D721Med (cell line): ENCODE data around the gene ITPR2.

Experiments
- DNase-seq: peaks from one replicate; pipeline ENCODE4 v3.0.0; 2011; ENCODE audit warnings: low spot score; ENCODE audit not compliant: insufficient read length
- FAIRE-seq: peaks from 2 replicates; lab custom pipeline; 2011; peaks lifted over from hg19 to GRCh38; lab: Jason Lieb, UNC
- TF ChIP-seq, protein P1 (sequence below): IDR thresholded peaks from 2 replicates; pipeline ENCODE4 v1.5.1; 2012; ENCODE audit warnings: mild to moderate bottlenecking, control low read depth; ENCODE audit not compliant: insufficient read depth; ENCODE audit errors: missing control alignments

Gene ITPR2

DNA sequence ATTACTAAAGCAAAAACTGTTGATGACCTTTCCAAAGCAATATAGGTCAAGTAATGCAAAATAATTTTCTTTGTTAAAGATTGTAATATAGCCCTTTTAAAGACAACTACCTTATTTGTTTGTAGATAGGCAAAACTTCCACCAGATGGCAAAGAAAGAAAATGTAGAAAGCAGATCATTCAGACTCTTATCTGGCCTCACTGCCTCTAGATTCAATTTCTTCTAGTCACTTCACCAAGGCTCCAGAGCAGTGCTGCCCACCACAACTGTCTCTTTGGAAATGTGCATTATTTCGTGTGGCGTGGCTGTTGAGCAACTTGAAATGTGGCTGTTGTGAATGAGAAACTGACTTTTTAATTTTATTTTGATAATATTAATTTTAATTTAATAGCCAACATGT is 127.1 kb downstream of the ITPR2 start:
- no peak for FAIRE-seq
- TF ChIP-seq, protein P1, sequence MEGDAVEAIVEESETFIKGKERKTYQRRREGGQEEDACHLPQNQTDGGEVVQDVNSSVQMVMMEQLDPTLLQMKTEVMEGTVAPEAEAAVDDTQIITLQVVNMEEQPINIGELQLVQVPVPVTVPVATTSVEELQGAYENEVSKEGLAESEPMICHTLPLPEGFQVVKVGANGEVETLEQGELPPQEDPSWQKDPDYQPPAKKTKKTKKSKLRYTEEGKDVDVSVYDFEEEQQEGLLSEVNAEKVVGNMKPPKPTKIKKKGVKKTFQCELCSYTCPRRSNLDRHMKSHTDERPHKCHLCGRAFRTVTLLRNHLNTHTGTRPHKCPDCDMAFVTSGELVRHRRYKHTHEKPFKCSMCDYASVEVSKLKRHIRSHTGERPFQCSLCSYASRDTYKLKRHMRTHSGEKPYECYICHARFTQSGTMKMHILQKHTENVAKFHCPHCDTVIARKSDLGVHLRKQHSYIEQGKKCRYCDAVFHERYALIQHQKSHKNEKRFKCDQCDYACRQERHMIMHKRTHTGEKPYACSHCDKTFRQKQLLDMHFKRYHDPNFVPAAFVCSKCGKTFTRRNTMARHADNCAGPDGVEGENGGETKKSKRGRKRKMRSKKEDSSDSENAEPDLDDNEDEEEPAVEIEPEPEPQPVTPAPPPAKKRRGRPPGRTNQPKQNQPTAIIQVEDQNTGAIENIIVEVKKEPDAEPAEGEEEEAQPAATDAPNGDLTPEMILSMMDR = no peak
- DNase-seq = no peak

DNA sequence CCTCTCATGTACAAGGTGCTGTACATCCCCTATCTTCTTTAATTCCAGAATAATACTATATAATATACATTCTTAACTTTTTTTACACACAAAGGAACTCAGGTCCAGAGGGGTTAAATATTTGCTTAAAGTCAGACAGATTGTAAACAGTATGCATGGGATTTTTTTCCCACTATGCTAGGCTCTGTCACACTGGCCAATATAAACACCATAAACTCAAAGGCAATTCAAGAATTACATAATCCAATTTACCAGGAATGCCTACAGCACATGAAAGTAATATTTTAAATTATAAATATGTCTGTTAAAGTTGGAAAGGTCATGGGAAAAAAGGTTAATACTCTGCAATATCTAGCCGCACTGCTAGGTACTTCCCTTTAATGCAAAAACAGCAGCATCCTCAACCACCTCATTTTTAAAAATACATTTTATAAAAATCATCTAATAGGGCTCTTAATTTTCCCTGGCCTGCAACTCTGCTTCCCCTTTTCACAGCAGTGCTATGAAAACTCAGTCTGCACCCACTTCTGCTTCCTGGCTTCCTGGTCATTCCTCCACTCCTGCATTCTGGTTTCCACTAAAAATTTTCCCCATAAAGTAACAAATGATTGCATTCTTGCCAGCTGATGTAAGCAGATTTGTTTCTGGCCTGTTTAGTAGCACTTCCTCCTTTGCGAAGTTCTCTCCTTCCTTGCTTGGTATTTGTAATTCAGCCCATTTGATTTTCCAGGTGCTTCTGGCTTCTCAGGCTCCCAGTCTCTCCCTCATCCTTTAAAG is 128.1 kb downstream of the ITPR2 start:
- FAIRE-seq (no peak), DNase-seq (no peak)
- TF ChIP-seq, protein P1 = no peak

DNA sequence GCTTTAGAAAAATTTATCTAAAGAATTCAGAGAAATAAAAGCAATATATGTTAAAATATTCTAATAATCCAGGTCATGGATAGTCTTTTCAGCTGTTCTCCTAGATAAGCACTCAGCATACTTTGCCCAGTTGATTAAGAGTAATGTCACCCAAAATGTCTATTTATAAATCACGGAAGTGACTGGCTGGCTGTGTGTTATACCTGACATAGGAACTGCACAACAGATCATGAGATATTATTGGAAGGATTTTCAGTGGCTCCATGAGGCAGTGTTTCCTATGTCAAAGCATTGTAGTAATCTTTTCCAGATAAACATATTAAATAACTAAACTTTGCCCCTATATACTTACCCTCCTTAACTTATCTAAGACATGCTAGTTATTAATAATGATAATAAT is 128.8 kb downstream of the ITPR2 start:
- TF ChIP-seq, protein P1 = no peak
- FAIRE-seq (no peak), DNase-seq (no peak)

DNA sequence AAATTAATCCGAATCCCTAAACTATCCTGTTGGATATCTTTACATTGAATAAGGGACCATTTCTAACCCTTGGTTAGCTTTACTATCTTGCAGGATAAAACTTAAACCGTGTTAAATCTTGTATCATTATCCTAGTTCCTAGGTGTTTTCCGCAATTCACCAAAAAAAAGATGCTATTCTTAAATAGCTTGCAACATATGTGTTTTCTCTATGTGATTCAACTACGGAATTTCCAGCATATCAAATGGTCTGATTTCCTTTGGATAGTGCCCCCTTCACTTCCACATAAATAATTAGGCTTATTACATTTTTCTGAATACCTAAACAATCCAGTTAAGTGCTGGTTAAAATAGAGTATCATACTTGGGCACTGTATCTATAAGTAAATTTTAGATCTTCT is 130.3 kb downstream of the ITPR2 start:
- TF ChIP-seq, protein P1 = no peak
- DNase-seq (no peak), FAIRE-seq (no peak)

DNA sequence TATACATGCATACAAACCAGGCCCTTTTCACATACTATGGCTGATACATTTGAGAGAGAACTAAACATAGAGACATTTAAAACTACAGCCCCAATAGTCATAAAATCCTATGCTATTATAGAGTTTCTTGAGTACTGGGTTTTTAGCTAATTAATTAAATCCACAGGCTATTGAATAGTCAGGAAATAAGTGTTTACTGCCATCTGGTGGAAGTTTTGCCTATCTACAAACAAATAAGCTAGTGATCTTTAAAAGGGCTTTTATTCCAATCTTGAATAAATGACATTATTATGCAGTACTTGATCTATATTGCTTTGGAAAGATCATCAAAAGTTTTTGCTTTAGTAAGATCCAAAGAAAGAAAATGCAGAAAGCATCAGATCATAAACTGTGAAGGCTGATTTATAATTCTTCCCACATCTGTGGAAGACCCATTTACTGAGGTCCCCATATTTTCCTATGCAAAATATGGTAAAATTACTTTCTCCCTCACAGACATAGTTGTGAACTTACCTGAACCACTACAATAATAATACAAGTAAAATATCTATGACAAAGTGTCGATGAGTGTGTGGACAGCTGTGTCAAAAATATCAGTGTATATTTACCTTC is 131.3 kb downstream of the ITPR2 start:
- peak; percentile 87 for FAIRE-seq
- DNase-seq = no peak
- TF ChIP-seq, protein P1 = peak; percentile 68

DNA sequence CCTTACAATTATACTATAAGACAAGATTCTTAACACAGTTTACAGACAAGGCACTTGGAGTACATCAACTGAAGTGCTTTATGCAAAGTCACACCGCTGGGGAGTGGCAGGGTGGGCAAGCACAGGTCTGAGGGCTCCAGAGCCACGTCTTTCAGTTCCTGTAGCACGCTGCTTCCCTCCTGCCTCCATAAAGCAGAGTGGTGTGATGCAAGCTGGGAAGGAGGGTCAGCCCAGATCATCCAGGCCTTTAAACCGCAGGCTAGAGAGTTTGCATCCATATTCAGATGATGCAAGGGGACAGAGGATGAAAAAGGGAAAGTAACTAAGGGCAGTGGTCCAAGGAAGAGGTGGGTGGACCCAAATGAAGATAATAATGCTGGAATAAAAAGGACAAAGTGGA is 132.6 kb downstream of the ITPR2 start:
- TF ChIP-seq, protein P1 = no peak
- FAIRE-seq = no peak
- no peak for DNase-seq

DNA sequence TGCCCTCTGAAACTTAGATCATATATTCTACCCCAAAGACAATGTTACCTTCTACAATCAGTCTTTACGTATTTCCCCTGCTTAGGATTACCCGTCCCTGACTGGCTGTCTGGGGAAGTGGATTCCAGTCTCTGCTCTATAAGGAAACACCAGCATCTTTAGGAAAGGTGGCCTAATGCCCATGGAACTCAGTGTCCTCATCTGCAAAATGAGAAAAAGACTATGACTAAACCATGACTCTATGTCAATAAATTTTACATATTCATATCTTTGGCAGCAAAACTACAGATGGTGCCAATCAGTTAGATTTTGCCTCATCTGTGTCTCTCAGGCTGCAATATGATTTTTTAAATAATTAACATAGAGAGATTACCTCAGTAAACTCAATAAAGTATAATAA is 133.8 kb downstream of the ITPR2 start:
- DNase-seq (no peak), FAIRE-seq (no peak)
- TF ChIP-seq, protein P1 = no peak
